Thoracic aorta (tissue), 2 donors: ENCODE measurements around the gene ZPR1. TPM values are rescaled to one million over a fixed set of nuclear protein-coding genes. Genes with fewer than 3 reads are reported as not detected.

Source experiments
- ATAC-seq: fragments of 150-250 bp; one replicate; pipeline ENCODE4 v1.8.0; 2017; ENCODE audit warnings: low read depth; ENCODE audit not compliant: insufficient number of reproducible peaks, low FRiP score
- DNase-seq: peaks from one replicate; pipeline ENCODE4 v3.0.0-alpha.2; 2020; ENCODE audit warnings: low spot score
- H3K27ac ChIP-seq, 2 donors: fragments of 200-600 bp; sonication (generic); 1 replicate in 1 of 2; 2 replicates in 1 of 2; pipeline ENCODE4 v1.5.1; 2016; ENCODE audit warnings: mild to moderate bottlenecking in 2 of 2, moderate library complexity in 2 of 2
- H3K27me3 ChIP-seq: fragments of 200-600 bp; sonication (generic); replicated peaks from 2 replicates; pipeline ENCODE4 v1.6.0; 2016; ENCODE audit warnings: mild to moderate bottlenecking; ENCODE audit not compliant: insufficient read depth
- H3K36me3 ChIP-seq: fragments of 200-600 bp; sonication (generic); one replicate; pipeline ENCODE4 v1.5.1; 2016
- H3K4me1 ChIP-seq, 2 donors: fragments of 200-600 bp; sonication (generic); 1 replicate in 1 of 2; 2 replicates in 1 of 2; pipeline versions ENCODE4 v1.5.1 to v1.6.0; 2016; ENCODE audit warnings: low read depth in 2 of 2, mild to moderate bottlenecking in 1 of 2; ENCODE audit not compliant: control insufficient read depth in 1 of 2
- H3K4me3 ChIP-seq: fragments of 200-600 bp; sonication (generic); 2 replicates; pipeline ENCODE4 v1.5.1; 2016; ENCODE audit warnings: mild to moderate bottlenecking
- H3K9me3 ChIP-seq: fragments of 200-600 bp; sonication (generic); 2 replicates; pipeline ENCODE4 v1.5.1; 2016
- CTCF ChIP-seq: fragments of 200-600 bp; sonication (generic); IDR thresholded peaks from one replicate; pipeline ENCODE4 v1.5.1; 2019; ENCODE audit warnings: antibody characterized with exemption
- total RNA-seq, 2 donors: library from RNA; depleted of rRNA; stranded (reverse); fragments of >200 nt; gene quantifications; one replicate each; pipeline versions ENCODE4 v1.1.0 to v1.2.3, GENCODE V29; 2016

Gene ZPR1
- total RNA-seq, 2 donors from 2014 or later, result 30.7 to 36.2 TPM

GRCh38 chr11:116826751-116827431 is 39.1 kb upstream of the ZPR1 start:
- DNase-seq (no peak), ATAC-seq (no peak)
- H3K36me3 ChIP-seq, result no peaks in the 10 kb centered on the region
- no peaks in the 10 kb centered on the region for H3K9me3 ChIP-seq
- no peaks in the 10 kb centered on the region for H3K4me1 ChIP-seq
- no peaks in the 10 kb centered on the region for H3K27me3 ChIP-seq
- no peak overlapping the region for H3K27ac ChIP-seq
- TF ChIP-seq CTCF, result no peak
- H3K4me3 ChIP-seq, result no peak overlapping the region

GRCh38 chr11:116825854-116826750 is 38.3 kb upstream of the ZPR1 start:
- H3K9me3 ChIP-seq, result no peaks in the 10 kb centered on the region
- no peaks in the 10 kb centered on the region for H3K4me1 ChIP-seq
- no peak for TF ChIP-seq CTCF
- no peak overlapping the region for H3K27ac ChIP-seq
- no peaks in the 10 kb centered on the region for H3K27me3 ChIP-seq
- no peak overlapping the region for H3K4me3 ChIP-seq
- H3K36me3 ChIP-seq, result no peaks in the 10 kb centered on the region
- ATAC-seq (no peak), DNase-seq (no peak)

GRCh38 chr11:116825434-116825833 is 37.6 kb upstream of the ZPR1 start:
- no peak for ATAC-seq
- Histone ChIP-seq H3K4me3 (no peak overlapping the region), H3K4me1 (no peaks in the 10 kb centered on the region), H3K36me3 (no peaks in the 10 kb centered on the region), H3K27me3 (no peaks in the 10 kb centered on the region), H3K9me3 (no peaks in the 10 kb centered on the region), H3K27ac (no peak overlapping the region)
- no peak for DNase-seq
- no peak for TF ChIP-seq CTCF

GRCh38 chr11:116823031-116823843 is 35.4 kb upstream of the ZPR1 start, which contains the start of gene APOA4:
Gene APOA4, minus strand, starts transcription at chr11:116823304. Its CDS starts 113 bp downstream, at chr11:116823191.
- ATAC-seq (no peak), DNase-seq (no peak)
- H3K27ac ChIP-seq, result no peak within 1 kb of the TSS
- no peak for TF ChIP-seq CTCF
- no peaks in the 10 kb centered on the region for H3K4me1 ChIP-seq
- H3K27me3 ChIP-seq, result no peaks in the 10 kb centered on the region
- no peaks in the 10 kb centered on the region for H3K36me3 ChIP-seq
- no peak within 1 kb of the TSS for H3K4me3 ChIP-seq
- no peaks in the 10 kb centered on the region for H3K9me3 ChIP-seq

GRCh38 chr11:116822575-116822974 is 34.8 kb upstream of the ZPR1 start:
- no peak for ATAC-seq
- DNase-seq, result no peak
- Histone ChIP-seq H3K4me3 (no peak overlapping the region), H3K9me3 (no peaks in the 10 kb centered on the region), H3K27ac (no peak overlapping the region), H3K27me3 (no peaks in the 10 kb centered on the region), H3K4me1 (no peaks in the 10 kb centered on the region), H3K36me3 (no peaks in the 10 kb centered on the region)
- TF ChIP-seq CTCF, result no peak
